ENCODE data around the gene ADAMTS16. TPM values are rescaled to one million over a fixed set of nuclear protein-coding genes. Genes with fewer than 3 reads are reported as not detected.

ADAMTS16 gene
- total RNA-seq, 2 experiments from 2014 or later: not detected

DNA sequence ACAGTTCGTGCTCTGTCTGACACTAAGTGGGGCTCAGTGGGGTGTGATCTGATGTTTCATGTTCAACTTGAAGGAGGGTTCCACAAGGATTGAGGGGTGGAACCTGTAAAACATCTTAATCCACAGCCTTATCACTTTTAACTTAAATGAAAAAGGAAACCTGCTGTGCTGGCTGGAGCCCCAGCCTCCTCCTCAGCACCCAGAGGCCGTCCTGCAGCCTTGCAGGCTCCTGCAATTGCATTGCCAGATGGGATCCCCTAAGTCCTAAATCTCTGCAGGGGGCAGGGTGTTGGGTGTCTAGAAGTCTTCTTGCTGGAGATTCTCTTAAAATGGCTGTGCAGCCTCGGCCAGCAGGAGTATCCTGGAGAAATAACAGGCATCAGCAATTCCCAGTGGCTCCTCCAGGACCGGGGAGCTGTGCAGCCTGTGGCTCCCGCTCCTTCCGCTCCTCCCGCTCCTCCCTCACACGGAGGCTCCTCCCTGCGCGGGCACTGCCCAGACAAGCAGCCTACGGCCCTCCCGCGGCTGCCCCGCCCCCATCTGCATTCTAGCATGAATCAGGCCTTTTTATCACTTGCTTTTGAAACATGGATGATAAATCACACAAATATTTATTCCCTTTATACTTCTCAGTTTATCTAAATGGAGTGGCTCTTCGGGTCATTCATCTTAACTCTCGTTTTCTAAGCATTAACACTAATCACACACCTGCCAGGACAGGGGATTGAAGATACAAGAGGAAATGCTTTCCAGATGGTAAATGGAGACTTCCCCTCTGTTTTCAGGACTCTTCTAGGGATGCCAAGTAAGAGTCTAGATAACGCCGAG, 131.0 kb downstream of the ADAMTS16 start:
- peaks cover 11% of the 10 kb centered on the region for H3K27me3 Mint-ChIP-seq
- Histone ChIP-seq H3K4me3 (ENCODE audit: low read length) (no peak overlapping the region), H3K27me3 (ENCODE audit: control insufficient read depth in 1 of 2, insufficient read depth in 2 of 2, low read length in 2 of 2) (no peaks in the 10 kb centered on the region), H3K36me3 (ENCODE audit: insufficient read depth, low read length) (no peaks in the 10 kb centered on the region), H3K27ac (ENCODE audit: low read depth in 1 of 2, low read length in 2 of 2) (no peak overlapping the region), H3K4me1 (ENCODE audit: insufficient read depth, low read length) (no peaks in the 10 kb centered on the region), H3K9me3 (ENCODE audit: control insufficient read depth in 1 of 2, insufficient read depth in 1 of 2, low read length in 2 of 2) (peaks cover 0 to 24% of the 10 kb centered on the region in 2 experiments)
- ChIA-PET CTCF (no interaction called here), POLR2A (no interaction called here)
- intact Hi-C loops (cut with DNase I, micrococcal nuclease): no loop called here
- no peak for TF ChIP-seq CTCF (IDR thresholded peaks at IDR 0.05)
- no peak for ATAC-seq (ENCODE audit: poor library complexity)
- no peak overlapping the region for H3K27ac Mint-ChIP-seq
- no peak for DNase-seq
- H3K36me3 Mint-ChIP-seq (ENCODE audit: low read depth): no peaks in the 10 kb centered on the region
- H3K9me3 Mint-ChIP-seq: no peaks in the 10 kb centered on the region
- no peak overlapping the region for H3K4me3 Mint-ChIP-seq
- H3K4me1 Mint-ChIP-seq (ENCODE audit: low read depth): no peaks in the 10 kb centered on the region

DNA sequence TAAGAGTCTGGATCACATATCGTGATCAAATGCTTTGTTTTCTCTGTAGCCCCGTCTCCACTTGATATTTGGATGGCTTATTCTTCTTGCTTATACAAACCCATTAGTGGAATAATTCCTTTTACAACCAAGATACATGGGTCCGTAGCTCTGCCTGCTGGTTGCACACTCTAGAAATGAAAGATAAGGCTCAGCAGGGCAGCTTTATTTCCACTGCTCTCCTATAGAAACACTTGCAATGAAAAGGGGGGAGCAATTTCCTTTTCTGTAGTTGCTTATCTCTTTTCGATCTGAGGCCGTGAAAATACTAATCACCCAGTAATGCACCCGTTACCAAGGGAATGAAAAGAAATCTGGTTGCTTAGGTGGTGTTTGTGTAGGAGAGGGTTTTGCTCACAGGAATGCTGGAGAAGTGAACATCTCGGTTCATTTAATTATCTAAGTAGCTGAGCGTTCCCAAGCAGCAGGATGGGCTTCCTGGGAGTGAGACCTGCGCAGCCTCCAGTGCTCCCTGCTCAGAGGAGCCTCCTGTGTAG, 131.7 kb downstream of the ADAMTS16 start:
- POLR2A ChIA-PET: no interaction called here

GRCh38 chr5:5273398-5273797, 133.3 kb downstream of the ADAMTS16 start:
- H3K4me1 ChIP-seq (ENCODE audit: insufficient read depth, low read length): no peaks in the 10 kb centered on the region
- CTCF ChIA-PET: no interaction called here
- Mint-ChIP-seq H3K4me3 (no peak overlapping the region), H3K4me1 (ENCODE audit: low read depth) (no peaks in the 10 kb centered on the region), H3K9me3 (no peaks in the 10 kb centered on the region), H3K36me3 (ENCODE audit: low read depth) (no peaks in the 10 kb centered on the region), H3K27me3 (peaks cover 14% of the 10 kb centered on the region), H3K27ac (no peak overlapping the region)
- POLR2A ChIA-PET: no interaction called here
- H3K36me3 ChIP-seq (ENCODE audit: insufficient read depth, low read length): no peaks in the 10 kb centered on the region
- TF ChIP-seq CTCF (IDR thresholded peaks at IDR 0.05): no peak
- no peak overlapping the region for H3K4me3 ChIP-seq (ENCODE audit: low read length)
- DNase-seq (no peak), ATAC-seq (ENCODE audit: poor library complexity) (no peak)
- no peaks in the 10 kb centered on the region for H3K27me3 ChIP-seq (ENCODE audit: control insufficient read depth in 1 of 2, insufficient read depth in 2 of 2, low read length in 2 of 2)
- H3K9me3 ChIP-seq (ENCODE audit: control insufficient read depth in 1 of 2, insufficient read depth in 1 of 2, low read length in 2 of 2): peaks cover 0 to 15% of the 10 kb centered on the region in 2 experiments
- H3K27ac ChIP-seq (ENCODE audit: low read depth in 1 of 2, low read length in 2 of 2): no peak overlapping the region
- intact Hi-C loops (cut with DNase I, micrococcal nuclease): no loop called here

More for the DNA sequence above, 131.7 kb downstream of the ADAMTS16 start:
- Mint-ChIP-seq H3K27ac (no peak overlapping the region), H3K27me3 (peaks cover 14% of the 10 kb centered on the region), H3K36me3 (ENCODE audit: low read depth) (no peaks in the 10 kb centered on the region), H3K4me1 (ENCODE audit: low read depth) (no peaks in the 10 kb centered on the region), H3K4me3 (no peak overlapping the region), H3K9me3 (no peaks in the 10 kb centered on the region)
- DNase-seq: no peak
- ATAC-seq (ENCODE audit: poor library complexity): no peak
- H3K9me3 ChIP-seq (ENCODE audit: control insufficient read depth in 1 of 2, insufficient read depth in 1 of 2, low read length in 2 of 2): peaks cover 0 to 23% of the 10 kb centered on the region in 2 experiments
- no peak for TF ChIP-seq CTCF (IDR thresholded peaks at IDR 0.05)
- H3K36me3 ChIP-seq (ENCODE audit: insufficient read depth, low read length): no peaks in the 10 kb centered on the region
- H3K4me1 ChIP-seq (ENCODE audit: insufficient read depth, low read length): no peaks in the 10 kb centered on the region
- CTCF ChIA-PET: no interaction called here
- no peak overlapping the region for H3K4me3 ChIP-seq (ENCODE audit: low read length)
- H3K27me3 ChIP-seq (ENCODE audit: control insufficient read depth in 1 of 2, insufficient read depth in 2 of 2, low read length in 2 of 2): no peaks in the 10 kb centered on the region
- intact Hi-C loops (cut with DNase I, micrococcal nuclease): no loop called here
- no peak overlapping the region for H3K27ac ChIP-seq (ENCODE audit: low read depth in 1 of 2, low read length in 2 of 2)

All from CD4-positive, alpha-beta T cell (primary cell).